Kidney (tissue), 14 donors: ENCODE results near the gene COBL. TPM values are rescaled to one million over a fixed set of nuclear protein-coding genes. Genes with fewer than 3 reads are reported as not detected.

Experiments
- DNase-seq, 5 donors: peaks; one replicate each; pipeline ENCODE4 v3.0.0-alpha.2; 2013 to 2020
- FAIRE-seq: peaks from 2 replicates; lab custom pipeline; 2012; peaks lifted over from hg19 to GRCh38; lab: Jason Lieb, UNC
- H3K27ac ChIP-seq, 2 donors: one replicate each; pipeline ENCODE4 v1.7.0; 2013; ENCODE audit warnings: low read depth in 2 of 2, low read length in 2 of 2, inconsistent platforms in 1 of 2
- H3K27me3 ChIP-seq: one replicate; pipeline ENCODE4 v1.7.1; 2013; ENCODE audit warnings: low read length, inconsistent platforms; ENCODE audit not compliant: control insufficient read depth, insufficient read depth
- H3K36me3 ChIP-seq, 3 donors: one replicate each; pipeline versions ENCODE4 v1.7.0 to v1.7.1; 2013; ENCODE audit warnings: low read length in 3 of 3, control low read depth in 1 of 3, inconsistent platforms in 1 of 3; ENCODE audit not compliant: insufficient read depth in 3 of 3, control insufficient read depth in 2 of 3
- H3K4me1 ChIP-seq, 3 donors: one replicate each; pipeline versions ENCODE4 v1.7.0 to v1.7.1; 2013; ENCODE audit warnings: low read length in 3 of 3, inconsistent platforms in 1 of 3, low read depth in 1 of 3; ENCODE audit not compliant: control insufficient read depth in 2 of 3, insufficient read depth in 2 of 3
- H3K4me3 ChIP-seq, 3 donors: one replicate each; pipeline versions ENCODE4 v1.7.0 to v1.8.1; 2013; ENCODE audit warnings: low read length in 3 of 3, control low read depth in 1 of 3, inconsistent platforms in 1 of 3
- H3K9ac ChIP-seq, 3 donors: one replicate each; pipeline versions ENCODE4 v1.7.0 to v1.7.1; 2013; ENCODE audit warnings: low read length in 3 of 3, control low read depth in 1 of 3, inconsistent platforms in 1 of 3
- H3K9me3 ChIP-seq, 3 donors: one replicate each; pipeline versions ENCODE4 v1.7.0 to v1.7.1; 2013; ENCODE audit warnings: low read length in 3 of 3, control low read depth in 1 of 3, inconsistent platforms in 1 of 3; ENCODE audit not compliant: control insufficient read depth in 2 of 3, insufficient read depth in 1 of 3
- intact Hi-C: fragments of 100-400 bp; cut with DNase I; formaldehyde crosslinking; loops from one replicate; pipeline ENCODE4 v1.11.1; 2022
- polyA plus RNA-seq: library from polyadenylated mRNA; stranded (reverse); fragments of 350-450 nt; fragmentation: Illumina TruSeq; extraction: RNeasy Lipid Tissue Mini Kit (QIAGEN cat#74804); gene quantifications from one replicate; pipeline ENCODE4 v1.2.3, GENCODE V29; 2014; ENCODE audit warnings: low read depth, low replicate concordance; ENCODE audit not compliant: insufficient read depth
- total RNA-seq: library from RNA; stranded (reverse); fragmentation: NEBNext Ultra II Directional; extraction: Animal tissue kit (Norgen Biotek cat#: 25700); gene quantifications from one replicate; pipeline ENCODE4 v1.2.1, GENCODE V29; 2021
- TF ChIP-seq, protein P1 (sequence below): IDR thresholded peaks from 3 replicates; pipeline ENCODE4 v1.5.1; 2012; ENCODE audit warnings: mild to moderate bottlenecking, moderate library complexity, borderline replicate concordance; ENCODE audit not compliant: insufficient read depth; ENCODE audit errors: extremely low read depth
- donor health status: control.
- donor health status: control.
- donor health status: control.
- donor health status: control.
- donor health status: control.
- donor health status: DM: yes; HTN: yes; CAD: no.
- donor health status: Normal renal cell carcinoma (clear cell type).

Gene COBL
- total and polyA plus RNA-seq, 2 donors from 2014 or later: 9.8 to 42.7 TPM

DNA sequence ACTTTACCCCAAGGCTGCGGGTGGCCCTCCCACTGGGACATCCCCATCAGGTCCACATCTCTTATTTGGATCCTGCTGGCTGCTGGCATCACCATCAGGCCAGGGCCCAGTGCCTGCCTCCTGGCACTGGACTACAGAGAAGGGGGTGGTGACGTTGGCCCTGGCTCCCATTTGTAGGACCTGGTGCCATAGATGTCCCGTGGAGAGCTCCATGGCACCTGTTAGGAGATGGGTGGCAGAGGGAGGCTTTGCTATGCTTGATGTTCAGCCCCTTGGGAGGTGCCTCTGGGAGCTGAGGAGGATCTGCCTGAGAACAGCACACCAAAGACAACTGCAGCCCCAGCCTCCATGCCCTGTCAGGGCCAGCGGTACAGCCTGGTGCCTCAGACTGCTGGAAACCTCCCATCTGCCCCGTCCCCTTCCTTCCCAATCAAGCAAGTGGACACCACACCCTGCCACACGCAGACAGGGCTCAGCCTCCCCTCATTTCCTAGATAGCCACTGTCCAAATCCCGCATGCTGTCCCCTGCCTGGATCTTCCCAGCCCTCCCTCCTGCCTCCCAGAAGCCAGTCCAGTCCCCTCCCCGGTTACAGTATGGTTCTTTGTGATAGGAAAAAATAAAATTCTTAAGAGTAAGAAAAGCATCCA, 303.9 kb downstream of the COBL start:
- Histone ChIP-seq H3K9ac (no peak overlapping the region), H3K27ac (no peak overlapping the region), H3K4me3 (no peak overlapping the region), H3K36me3 (no peaks in the 10 kb centered on the region), H3K4me1 (peaks cover 0 to 4% (median 0%) of the 10 kb centered on the region in 3 donors), H3K9me3 (no peaks in the 10 kb centered on the region), H3K27me3 (no peaks in the 10 kb centered on the region)
- no peak for DNase-seq
- TF ChIP-seq, protein P1, sequence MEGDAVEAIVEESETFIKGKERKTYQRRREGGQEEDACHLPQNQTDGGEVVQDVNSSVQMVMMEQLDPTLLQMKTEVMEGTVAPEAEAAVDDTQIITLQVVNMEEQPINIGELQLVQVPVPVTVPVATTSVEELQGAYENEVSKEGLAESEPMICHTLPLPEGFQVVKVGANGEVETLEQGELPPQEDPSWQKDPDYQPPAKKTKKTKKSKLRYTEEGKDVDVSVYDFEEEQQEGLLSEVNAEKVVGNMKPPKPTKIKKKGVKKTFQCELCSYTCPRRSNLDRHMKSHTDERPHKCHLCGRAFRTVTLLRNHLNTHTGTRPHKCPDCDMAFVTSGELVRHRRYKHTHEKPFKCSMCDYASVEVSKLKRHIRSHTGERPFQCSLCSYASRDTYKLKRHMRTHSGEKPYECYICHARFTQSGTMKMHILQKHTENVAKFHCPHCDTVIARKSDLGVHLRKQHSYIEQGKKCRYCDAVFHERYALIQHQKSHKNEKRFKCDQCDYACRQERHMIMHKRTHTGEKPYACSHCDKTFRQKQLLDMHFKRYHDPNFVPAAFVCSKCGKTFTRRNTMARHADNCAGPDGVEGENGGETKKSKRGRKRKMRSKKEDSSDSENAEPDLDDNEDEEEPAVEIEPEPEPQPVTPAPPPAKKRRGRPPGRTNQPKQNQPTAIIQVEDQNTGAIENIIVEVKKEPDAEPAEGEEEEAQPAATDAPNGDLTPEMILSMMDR: no peak
- intact Hi-C loops: no loop called here
- FAIRE-seq: no peak

DNA sequence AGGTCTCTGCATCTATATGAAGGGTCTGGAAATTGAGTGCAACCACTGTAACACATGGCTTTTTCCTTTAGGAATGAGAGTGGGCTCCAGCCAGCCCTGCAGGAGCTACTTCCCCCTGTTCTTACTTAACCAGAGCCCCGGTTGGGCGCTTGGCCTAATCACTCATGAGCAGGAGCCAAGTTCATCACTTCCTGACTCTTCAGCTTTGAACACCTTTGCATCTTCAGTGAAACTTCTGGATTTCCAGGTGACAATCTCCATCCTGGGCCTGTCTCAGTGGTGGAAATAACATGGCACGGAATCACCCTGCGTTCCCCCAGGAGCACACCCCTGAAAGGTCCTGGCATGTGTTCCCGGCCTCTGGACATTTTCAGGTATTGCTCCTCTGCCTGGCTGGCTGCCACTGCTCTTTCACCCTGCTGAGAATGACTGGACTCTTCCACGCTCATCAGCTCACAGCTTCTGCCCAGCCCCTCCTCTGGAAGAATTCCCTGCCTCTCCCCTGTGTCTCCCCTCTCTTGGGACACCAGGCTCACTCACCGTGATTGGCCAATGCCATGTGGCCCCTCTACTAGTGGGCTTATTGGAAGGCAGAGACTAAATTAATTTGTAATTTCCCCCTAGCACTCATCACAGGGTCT, 304.8 kb downstream of the COBL start:
- H3K4me3 ChIP-seq: no peak overlapping the region
- H3K4me1 ChIP-seq: peaks cover 0 to 4% (median 0%) of the 10 kb centered on the region in 3 donors
- no peak overlapping the region for H3K9ac ChIP-seq
- H3K9me3 ChIP-seq: no peaks in the 10 kb centered on the region
- intact Hi-C loops: no loop called here
- DNase-seq (no peak), FAIRE-seq (no peak)
- TF ChIP-seq, protein P1: no peak
- no peaks in the 10 kb centered on the region for H3K36me3 ChIP-seq
- no peak overlapping the region for H3K27ac ChIP-seq
- no peaks in the 10 kb centered on the region for H3K27me3 ChIP-seq

DNA sequence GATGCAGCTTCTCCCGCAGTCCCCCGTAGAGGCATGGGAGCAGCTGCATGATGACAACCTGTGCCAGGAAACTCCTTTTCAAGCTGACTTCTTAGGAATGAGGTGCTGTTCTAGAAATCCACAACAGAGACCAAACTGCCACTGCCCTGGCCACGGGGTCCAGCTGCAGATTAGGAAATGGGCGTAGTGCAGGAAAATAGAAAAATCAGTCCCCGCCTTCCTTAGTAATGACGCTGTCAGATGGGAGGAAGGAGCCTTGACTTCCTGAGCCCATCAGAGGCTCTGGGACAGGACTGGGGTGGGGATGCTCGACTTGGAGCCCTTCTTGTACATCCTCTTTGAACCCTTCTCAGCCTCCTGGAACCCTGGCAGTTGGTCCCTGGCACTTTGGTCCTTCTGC, 306.1 kb downstream of the COBL start:
- Histone ChIP-seq H3K4me3 (no peak overlapping the region), H3K9ac (no peak overlapping the region), H3K27ac (no peak overlapping the region), H3K27me3 (no peaks in the 10 kb centered on the region), H3K9me3 (no peaks in the 10 kb centered on the region), H3K4me1 (peaks cover 0 to 4% (median 0%) of the 10 kb centered on the region in 3 donors), H3K36me3 (no peaks in the 10 kb centered on the region)
- intact Hi-C loops: no loop called here
- DNase-seq (no peak), FAIRE-seq (no peak)
- TF ChIP-seq, protein P1: no peak
